Measurements from ENCODE around the gene MTUS2. TPM values are rescaled to one million over a fixed set of nuclear protein-coding genes. Genes with fewer than 3 reads are reported as not detected.

MTUS2 gene
- total RNA-seq, 1 experiment from 2014 or later, result 0.35 TPM

DNA sequence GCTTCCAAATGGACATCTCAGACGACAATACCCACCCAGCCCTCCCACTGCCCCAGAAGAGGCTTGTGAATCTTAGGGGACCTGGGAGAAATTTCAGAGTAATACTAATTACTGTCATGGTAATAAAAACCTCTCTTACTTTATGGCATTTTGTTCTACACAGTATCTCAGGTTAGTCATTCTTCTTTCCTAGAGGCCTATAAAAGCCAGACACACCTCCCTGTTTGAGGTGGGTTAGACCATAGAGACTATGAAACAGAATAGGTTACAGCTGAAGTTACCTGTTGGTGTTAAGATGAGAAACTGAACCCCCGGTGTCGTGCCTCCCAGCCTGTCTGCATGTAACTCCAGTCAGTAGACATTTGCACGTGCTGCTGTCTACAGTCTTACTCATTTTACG, 661.5 kb downstream of the MTUS2 start:
- Histone ChIP-seq H3K27me3 (ENCODE audit: insufficient read depth, low read length) (no peaks in the 10 kb centered on the region), H3K4me1 (ENCODE audit: insufficient read depth, low read length) (peaks cover 5% of the 10 kb centered on the region; the same call in 1 of the 2 replicates), H4K91ac (ENCODE audit: insufficient read length, low read depth, low read length) (no peak overlapping the region), H3K4ac (ENCODE audit: low read depth, low read length) (no peak overlapping the region), H4K8ac (replicated peaks; ENCODE audit: insufficient read length, low read depth, low read length) (no peak overlapping the region), H3T11ph (ENCODE audit: low read length) (no peak overlapping the region), H2BK20ac (ENCODE audit: low read depth, low read length, poor library complexity, severe bottlenecking) (no peak overlapping the region), H4K20me1 (ENCODE audit: control insufficient read depth, insufficient read depth, insufficient read length) (no peaks in the 10 kb centered on the region), H3K4me2 (ENCODE audit: insufficient read depth, insufficient read length, low read length) (no peak overlapping the region), H2BK5ac (ENCODE audit: insufficient read length, low read length) (no peak overlapping the region), H2BK120ac (ENCODE audit: low read depth, low read length, poor library complexity, severe bottlenecking) (no peak overlapping the region), H2BK12ac (ENCODE audit: insufficient read length, low read depth, low read length) (no peak overlapping the region), H2AFZ (ENCODE audit: low read length) (no peak overlapping the region), H3K27ac (ENCODE audit: insufficient read length, low read depth, low read length) (no peak overlapping the region), H2AK5ac (ENCODE audit: insufficient read length, low read length) (no peak overlapping the region), H3K23ac (ENCODE audit: insufficient read length, low read depth, low read length) (no peak overlapping the region), H3K9me3 (ENCODE audit: control insufficient read depth, low read depth, low read length) (no peaks in the 10 kb centered on the region), H3K79me1 (ENCODE audit: insufficient read depth, low read depth, low read length, poor library complexity, severe bottlenecking) (no peaks in the 10 kb centered on the region), H3K9ac (ENCODE audit: extremely low read depth, insufficient read length, low read length) (no peak overlapping the region), H4K5ac (ENCODE audit: insufficient read length, low read depth, low read length) (no peak overlapping the region), H2BK15ac (ENCODE audit: low read depth, low read length) (no peak overlapping the region), H3K56ac (ENCODE audit: insufficient read length, low read depth, low read length) (no peak overlapping the region), H3K14ac (ENCODE audit: insufficient read depth, low read length) (no peak overlapping the region), H3K79me2 (ENCODE audit: insufficient read depth, low read length) (no peaks in the 10 kb centered on the region), H3K23me2 (ENCODE audit: insufficient read length, low read depth, low read length, poor library complexity, severe bottlenecking) (no peaks in the 10 kb centered on the region), H3K18ac (ENCODE audit: insufficient read length, low read depth, low read length) (no peak overlapping the region)
- Mint-ChIP-seq H3K27me3 (ENCODE audit: low read depth) (no peaks in the 10 kb centered on the region), H3K4me1 (peaks cover 20 to 24% of the 10 kb centered on the region in 2 experiments), H3K36me3 (ENCODE audit: insufficient read depth in 1 of 3, low read depth in 3 of 3) (no peaks in the 10 kb centered on the region; a peak in 1 of 7 replicates), H3K27ac (no peak overlapping the region), H3K9me3 (no peaks in the 10 kb centered on the region), H3K4me3 (peak overlapping the region in 1 of 2 experiments; percentile 19; a peak in 1 of 5 replicates)
- no CpG with 5 or more reads among the region's 5 CpGs for WGBS (ENCODE audit: extremely low coverage, insufficient read length, low lambda C conversion rate)
- DNase-seq, result no peak
- no peak for TF ChIP-seq CTCF (conservative IDR thresholded peaks at IDR 0.05)

All from H9 (cell line).